Endodermal cell (in vitro differentiated cells): ENCODE measurements around the gene MAN2B1. TPM values are rescaled to one million over a fixed set of nuclear protein-coding genes. Genes with fewer than 3 reads are reported as not detected.
"Not testable (repeated sequence)": the region's sequence is repeated elsewhere in the genome, so short reads cannot be mapped to it uniquely, and the experiment has no call there.

Experiments used
- DNase-seq: peaks from one replicate; pipeline ENCODE4 v3.0.0-alpha.2; 2017
- H3K27ac ChIP-seq: 2 replicates; pipeline ENCODE4 v1.5.1; 2013; ENCODE audit warnings: mild to moderate bottlenecking, low read depth, low read length, moderate library complexity
- H3K27me3 ChIP-seq: 2 replicates; pipeline ENCODE4 v1.6.1; 2013; ENCODE audit warnings: mild to moderate bottlenecking, low read length, moderate library complexity; ENCODE audit not compliant: insufficient read depth, control insufficient read depth, poor library complexity, severe bottlenecking
- H3K36me3 ChIP-seq: 2 replicates; pipeline ENCODE4 v1.7.0; 2013; ENCODE audit warnings: mild to moderate bottlenecking, low read length, moderate library complexity; ENCODE audit not compliant: control insufficient read depth, insufficient read depth
- H3K4me1 ChIP-seq: one replicate; pipeline ENCODE4 v1.7.0; 2013; ENCODE audit warnings: low read length; ENCODE audit not compliant: control insufficient read depth, insufficient read depth
- H3K4me3 ChIP-seq: 2 replicates; pipeline ENCODE4 v1.5.1; 2013; ENCODE audit warnings: mild to moderate bottlenecking, low read length, moderate library complexity
- H3K9ac ChIP-seq: 2 replicates; pipeline ENCODE4 v1.6.1; 2013; ENCODE audit warnings: mild to moderate bottlenecking, low read length, moderate library complexity; ENCODE audit not compliant: poor library complexity, severe bottlenecking; ENCODE audit errors: extremely low read depth
- H3K9me3 ChIP-seq: 2 replicates; pipeline ENCODE4 v1.6.1; 2013; ENCODE audit warnings: mild to moderate bottlenecking, low read length, moderate library complexity; ENCODE audit not compliant: control insufficient read depth
- H3K27ac Mint-ChIP-seq: 2 replicates; pipeline ENCODE4 v1.8.0; 2020; ENCODE audit warnings: mixed read lengths
- H3K27me3 Mint-ChIP-seq: 2 replicates; pipeline ENCODE4 v1.8.0; 2021; ENCODE audit warnings: mild to moderate bottlenecking, mixed read lengths; ENCODE audit not compliant: insufficient read depth
- H3K36me3 Mint-ChIP-seq: 2 replicates; pipeline ENCODE4 v1.8.0; 2020; ENCODE audit warnings: low read depth, mixed read lengths
- H3K4me1 Mint-ChIP-seq: 2 replicates; pipeline ENCODE4 v1.8.0; 2020; ENCODE audit warnings: mixed read lengths
- H3K4me3 Mint-ChIP-seq: 2 replicates; pipeline ENCODE4 v1.8.0; 2020; ENCODE audit warnings: mild to moderate bottlenecking, moderate library complexity, mixed read lengths
- H3K9me3 Mint-ChIP-seq: 2 replicates; pipeline ENCODE4 v1.8.0; 2020; ENCODE audit warnings: mild to moderate bottlenecking, mixed read lengths
- WGBS, 2 experiments: methylation state at CpG; one replicate each; pipeline versions ENCODE4 v1.1.5 to v1.1.7; 2013; ENCODE audit warnings: missing lambda C conversion rate in 2 of 2, mixed read lengths in 1 of 2; ENCODE audit not compliant: insufficient coverage in 1 of 2, insufficient read length in 1 of 2; 5-methylcytosine and 5-hydroxymethylcytosine counted together
- total RNA-seq, 2 donors: library from RNA; stranded (reverse); fragmentation: NEBNext Ultra II Directional in 1 of 2; extraction: Animal tissue kit (Norgen Biotek cat#: 25700) in 1 of 2; gene quantifications; 2 replicates in 1 of 2; 3 replicates in 1 of 2; pipeline ENCODE4 v1.2.1, GENCODE V29; 2021
- TF ChIP-seq, protein P1 (sequence below): fragments of 200-600 bp; sonication (generic); conservative IDR thresholded peaks from 2 replicates; pipeline ENCODE4 v1.5.0; 2021; ENCODE audit warnings: antibody characterized with exemption, mild to moderate bottlenecking

The MAN2B1 gene
- total RNA-seq, 2 donors from 2014 or later: 101 to 113 TPM

DNA sequence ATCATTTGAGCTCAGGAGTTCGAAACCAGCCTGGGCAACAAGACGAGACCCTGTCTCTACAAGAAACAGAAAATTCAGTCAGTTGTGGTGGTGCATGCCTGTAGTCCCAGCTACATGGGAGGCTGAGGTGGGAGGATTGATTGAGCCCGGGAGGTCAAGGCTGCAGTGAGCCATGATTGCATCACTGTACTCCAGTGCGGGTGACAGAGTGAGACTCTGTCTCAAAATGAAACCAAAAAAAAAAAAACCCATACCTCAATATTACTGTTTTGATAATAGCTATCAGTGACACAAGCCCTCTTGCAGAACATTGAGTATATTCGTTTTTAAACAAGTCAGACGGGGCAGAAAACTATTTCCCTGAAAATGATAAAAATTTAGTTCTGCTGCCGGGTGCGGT, 39.6 kb downstream of the MAN2B1 start:
- Histone ChIP-seq H3K9me3 (peaks cover 94% of the 10 kb centered on the region), H3K4me3 (peak overlapping the region; percentile 56), H3K27ac (no peak overlapping the region), H3K36me3 (peaks cover 86% of the 10 kb centered on the region), H3K4me1 (no peaks in the 10 kb centered on the region), H3K9ac (no peak overlapping the region), H3K27me3 (no peaks in the 10 kb centered on the region)
- TF ChIP-seq, protein P1, sequence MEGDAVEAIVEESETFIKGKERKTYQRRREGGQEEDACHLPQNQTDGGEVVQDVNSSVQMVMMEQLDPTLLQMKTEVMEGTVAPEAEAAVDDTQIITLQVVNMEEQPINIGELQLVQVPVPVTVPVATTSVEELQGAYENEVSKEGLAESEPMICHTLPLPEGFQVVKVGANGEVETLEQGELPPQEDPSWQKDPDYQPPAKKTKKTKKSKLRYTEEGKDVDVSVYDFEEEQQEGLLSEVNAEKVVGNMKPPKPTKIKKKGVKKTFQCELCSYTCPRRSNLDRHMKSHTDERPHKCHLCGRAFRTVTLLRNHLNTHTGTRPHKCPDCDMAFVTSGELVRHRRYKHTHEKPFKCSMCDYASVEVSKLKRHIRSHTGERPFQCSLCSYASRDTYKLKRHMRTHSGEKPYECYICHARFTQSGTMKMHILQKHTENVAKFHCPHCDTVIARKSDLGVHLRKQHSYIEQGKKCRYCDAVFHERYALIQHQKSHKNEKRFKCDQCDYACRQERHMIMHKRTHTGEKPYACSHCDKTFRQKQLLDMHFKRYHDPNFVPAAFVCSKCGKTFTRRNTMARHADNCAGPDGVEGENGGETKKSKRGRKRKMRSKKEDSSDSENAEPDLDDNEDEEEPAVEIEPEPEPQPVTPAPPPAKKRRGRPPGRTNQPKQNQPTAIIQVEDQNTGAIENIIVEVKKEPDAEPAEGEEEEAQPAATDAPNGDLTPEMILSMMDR: no peak
- no peak overlapping the region for H3K4me3 Mint-ChIP-seq
- H3K4me1 Mint-ChIP-seq: no peaks in the 10 kb centered on the region
- no peak overlapping the region for H3K27ac Mint-ChIP-seq
- H3K9me3 Mint-ChIP-seq: peaks cover 95% of the 10 kb centered on the region
- H3K27me3 Mint-ChIP-seq: no peaks in the 10 kb centered on the region
- no peak for DNase-seq
- 96 to 100% methylated on average over 7 to 8 of the region's 8 CpGs for WGBS, 2 experiments
- H3K36me3 Mint-ChIP-seq: peaks cover 90% of the 10 kb centered on the region

DNA sequence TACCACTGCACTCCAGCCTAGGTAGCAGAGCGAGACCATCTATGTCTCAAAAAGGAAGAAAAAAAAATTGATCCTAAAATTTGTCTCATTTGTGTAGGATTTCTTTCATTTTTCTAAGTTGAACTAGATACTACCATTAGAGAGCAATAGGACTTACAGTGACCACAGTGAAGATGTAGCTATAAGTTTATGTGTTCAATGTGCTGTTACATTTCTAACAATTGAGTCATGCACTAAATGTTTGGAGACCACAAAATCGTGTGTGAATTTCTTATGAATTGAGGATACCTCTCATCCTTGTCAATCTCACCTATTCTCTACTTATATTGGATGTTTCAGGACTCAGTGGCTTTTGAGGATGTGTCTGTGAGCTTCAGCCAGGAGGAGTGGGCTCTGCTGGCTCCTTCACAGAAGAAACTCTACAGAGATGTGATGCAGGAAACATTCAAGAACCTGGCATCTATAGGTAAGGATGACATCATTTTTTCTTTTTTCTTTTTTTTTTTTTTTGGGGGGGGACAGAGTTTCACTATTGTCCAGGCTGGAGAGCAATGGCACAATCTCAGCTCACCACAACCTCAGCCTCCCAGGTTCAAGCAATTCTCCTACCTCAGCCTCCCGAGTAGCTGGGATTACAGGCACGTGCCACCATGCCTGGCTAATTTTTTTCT, 43.0 kb downstream of the MAN2B1 start:
- no peak overlapping the region for H3K27ac Mint-ChIP-seq
- H3K27ac ChIP-seq: no peak overlapping the region
- H3K36me3 Mint-ChIP-seq: peaks cover 77% of the 10 kb centered on the region
- DNase-seq: no peak
- H3K4me3 Mint-ChIP-seq: no peak overlapping the region
- peaks cover 4% of the 10 kb centered on the region for H3K4me1 ChIP-seq
- TF ChIP-seq, protein P1: no peak
- no peaks in the 10 kb centered on the region for H3K4me1 Mint-ChIP-seq
- H3K27me3 ChIP-seq: no peaks in the 10 kb centered on the region
- no peaks in the 10 kb centered on the region for H3K27me3 Mint-ChIP-seq
- peaks cover 69% of the 10 kb centered on the region for H3K9me3 ChIP-seq
- peak overlapping the region; percentile 19 for H3K4me3 ChIP-seq
- peaks cover 67% of the 10 kb centered on the region for H3K36me3 ChIP-seq
- peaks cover 86% of the 10 kb centered on the region for H3K9me3 Mint-ChIP-seq
- no peak overlapping the region for H3K9ac ChIP-seq
- WGBS, 2 experiments: 94 to 95% methylated on average over 4 of the region's 4 CpGs

DNA sequence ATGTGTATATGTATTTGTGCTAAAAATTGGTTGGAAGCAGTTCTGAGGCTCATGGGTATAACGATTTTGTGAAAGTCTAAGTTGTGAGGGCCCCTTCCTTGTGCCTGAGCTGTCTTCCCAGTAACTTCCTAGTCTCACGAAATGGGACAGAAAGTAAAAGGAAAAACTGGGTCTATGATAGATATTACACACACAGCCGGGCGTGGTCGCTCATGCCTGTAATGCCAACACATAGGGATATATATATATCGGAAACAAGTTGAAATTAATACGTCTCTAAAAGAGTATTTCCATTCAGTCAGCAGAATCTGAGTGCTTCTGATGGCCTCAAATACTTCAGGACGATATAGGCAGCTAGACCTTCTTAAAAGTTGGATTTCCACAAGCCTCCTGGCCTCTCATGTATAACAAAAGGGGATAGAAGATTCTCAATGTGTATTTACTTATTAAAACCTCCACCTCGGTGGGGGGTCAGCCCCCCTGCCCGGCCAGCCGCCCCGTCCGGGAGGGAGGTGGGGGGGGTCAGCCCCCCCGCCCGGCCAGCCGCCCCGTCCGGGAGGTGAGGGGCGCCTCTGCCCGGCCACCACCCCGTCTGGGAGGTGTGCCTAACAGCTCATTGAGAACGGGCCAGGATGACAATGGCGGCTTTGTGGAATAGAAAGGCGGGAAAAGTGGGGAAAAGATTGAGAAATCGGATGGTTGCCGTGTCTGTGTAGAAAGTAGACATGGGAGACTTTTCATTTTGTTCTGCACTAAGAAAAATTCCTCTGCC, 45.1 kb downstream of the MAN2B1 start:
- Histone ChIP-seq H3K9me3 (peaks cover 56% of the 10 kb centered on the region), H3K4me3 (peak overlapping the region; percentile 72), H3K9ac (peak overlapping the region; percentile 26), H3K36me3 (peaks cover 64% of the 10 kb centered on the region)
- not testable (repeated sequence) for H3K4me1 ChIP-seq, H3K27ac ChIP-seq, H3K4me3 Mint-ChIP-seq, H3K27ac Mint-ChIP-seq, H3K4me1 Mint-ChIP-seq, H3K27me3 Mint-ChIP-seq, H3K27me3 ChIP-seq, DNase-seq
- H3K36me3 Mint-ChIP-seq: peaks cover 71% of the 10 kb centered on the region
- WGBS, 2 experiments: 53 to 97% methylated on average over 8 to 21 of the region's 26 CpGs
- peaks cover 72% of the 10 kb centered on the region for H3K9me3 Mint-ChIP-seq
